Urinary bladder (tissue), 4 donors: ENCODE measurements around the gene BCL2L14. TPM values are rescaled to one million over a fixed set of nuclear protein-coding genes. Genes with fewer than 3 reads are reported as not detected.
A peak's percentile ranks its signal among the peaks of the same experiment; 100 is the strongest.

Source experiments
- DNase-seq: peaks from one replicate; pipeline ENCODE4 v3.0.0-alpha.2; 2015; ENCODE audit errors: extremely low spot score
- H3K27ac ChIP-seq: one replicate; pipeline ENCODE4 v1.5.1; 2013; ENCODE audit warnings: low read depth, mild to moderate bottlenecking, moderate library complexity
- H3K36me3 ChIP-seq: one replicate; pipeline ENCODE4 v1.6.1; 2013; ENCODE audit warnings: mild to moderate bottlenecking, moderate library complexity; ENCODE audit not compliant: insufficient read depth
- H3K4me1 ChIP-seq: one replicate; pipeline ENCODE4 v1.6.1; 2013; ENCODE audit warnings: mild to moderate bottlenecking, moderate library complexity; ENCODE audit not compliant: insufficient read depth
- H3K4me3 ChIP-seq: one replicate; pipeline ENCODE4 v1.5.1; 2013; ENCODE audit warnings: low read depth, low read length
- WGBS: extraction: QIAGEN DNeasy Blood & Tissue Kit; methylation state at CpG from one replicate; pipeline ENCODE4 v1.1.7; 2013; 5-methylcytosine and 5-hydroxymethylcytosine counted together
- polyA plus RNA-seq: library from polyadenylated mRNA; stranded (reverse); fragments of 200-250 nt; gene quantifications from one replicate; pipeline ENCODE4 v1.2.3, GENCODE V29; 2013
- total RNA-seq: library from RNA; depleted of rRNA; stranded (reverse); fragments of >200 nt; gene quantifications from one replicate; pipeline ENCODE4 v1.2.3, GENCODE V29; 2014
- donor health status: healthy with polysubstance abuse.
- donor health status: healthy.

The BCL2L14 gene, protein sequence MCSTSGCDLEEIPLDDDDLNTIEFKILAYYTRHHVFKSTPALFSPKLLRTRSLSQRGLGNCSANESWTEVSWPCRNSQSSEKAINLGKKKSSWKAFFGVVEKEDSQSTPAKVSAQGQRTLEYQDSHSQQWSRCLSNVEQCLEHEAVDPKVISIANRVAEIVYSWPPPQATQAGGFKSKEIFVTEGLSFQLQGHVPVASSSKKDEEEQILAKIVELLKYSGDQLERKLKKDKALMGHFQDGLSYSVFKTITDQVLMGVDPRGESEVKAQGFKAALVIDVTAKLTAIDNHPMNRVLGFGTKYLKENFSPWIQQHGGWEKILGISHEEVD
- total RNA-seq (3.4 TPM), polyA plus RNA-seq (0.63 TPM)

DNA sequence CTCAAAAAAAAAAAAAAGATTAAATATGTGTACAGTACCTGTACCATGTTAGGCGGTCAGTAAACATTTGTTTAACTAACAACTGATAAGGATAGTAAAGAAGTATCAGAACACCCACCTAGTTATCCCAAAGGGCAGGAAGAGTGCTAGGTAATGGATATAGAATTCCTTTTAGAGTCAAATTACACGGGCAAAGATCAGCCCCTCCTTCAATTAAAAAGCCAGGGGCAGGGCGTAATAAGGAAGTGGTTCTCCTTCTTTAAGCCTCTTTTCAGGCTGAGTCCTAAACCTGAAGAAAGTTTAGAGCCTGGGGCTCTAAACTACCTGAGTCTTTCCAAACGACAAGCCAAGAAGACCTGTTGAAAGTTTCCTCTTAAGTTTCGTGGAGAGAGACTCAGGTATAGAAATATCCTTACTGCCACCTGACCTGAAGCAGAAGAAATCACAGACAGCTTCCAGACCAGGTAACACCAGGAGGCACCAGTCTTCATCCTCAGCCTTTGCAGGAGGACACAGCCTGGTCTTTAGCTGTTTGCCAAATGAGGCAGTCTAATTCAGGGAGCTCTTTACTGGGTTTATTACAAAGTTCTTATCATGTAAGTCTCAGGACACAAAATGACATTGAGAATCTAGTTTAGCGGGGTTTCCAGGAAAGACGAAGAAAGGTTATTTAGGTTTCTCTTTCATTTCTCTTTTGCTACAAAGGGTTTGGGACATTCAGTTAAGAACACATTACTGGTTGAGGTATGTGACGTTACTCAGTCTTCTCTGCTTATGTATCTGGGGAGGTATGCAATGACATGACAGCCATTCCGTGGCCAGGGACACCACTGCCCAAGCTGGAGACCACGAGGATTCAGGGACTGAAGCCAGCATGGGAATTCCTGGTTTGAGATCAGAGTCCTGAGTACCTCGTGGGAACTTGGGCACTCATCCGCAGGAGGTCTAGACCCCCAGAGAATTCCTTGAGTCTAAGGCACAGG is at the start of gene BCL2L14:
Gene BCL2L14, plus strand, starts transcription at position 266 of the 983 bp plus-strand sequence. CDS start 8,367 bp downstream, outside the sequence.
- WGBS: 58% methylated on average over 12 of the region's 12 CpGs
- H3K36me3 ChIP-seq: no peaks in the 10 kb centered on the region
- DNase-seq: no peak
- H3K4me1 ChIP-seq: peaks cover 2% of the 10 kb centered on the region
- H3K27ac ChIP-seq: no peak within 1 kb of the TSS
- no peak within 1 kb of the TSS for H3K4me3 ChIP-seq

DNA sequence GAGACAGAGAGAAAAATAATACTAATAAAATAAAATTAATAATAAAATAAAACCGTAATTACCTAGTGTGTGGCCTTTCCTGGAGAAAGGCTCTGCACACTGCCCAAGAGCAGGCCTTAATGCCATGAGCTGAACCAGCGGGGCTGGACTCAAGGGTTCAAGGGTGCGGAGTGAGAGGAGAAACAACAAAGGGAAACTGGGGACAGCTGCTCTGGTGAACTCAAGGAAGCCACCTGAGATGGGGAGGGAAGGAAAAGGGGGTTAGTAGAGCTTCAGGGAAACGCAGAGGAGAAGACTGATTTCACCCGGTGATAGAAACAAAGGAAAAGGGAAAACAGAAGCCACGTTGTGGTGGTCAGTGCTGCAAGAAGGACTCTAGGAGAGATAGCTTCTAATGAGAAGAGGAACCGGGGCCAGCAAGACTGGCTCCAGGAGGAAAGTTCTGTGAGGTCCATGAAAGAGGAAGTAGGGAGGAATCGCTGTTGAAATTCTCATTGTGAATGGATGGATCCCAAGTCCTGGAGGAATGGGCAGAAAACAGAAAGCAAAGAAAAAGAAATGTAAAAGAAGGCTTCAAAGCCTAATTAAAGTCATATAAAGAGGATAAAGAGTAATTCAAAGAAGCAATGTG is 48.3 kb upstream of the BCL2L14 start:
- 89% methylated on average over 8 of the region's 8 CpGs for WGBS
- no peaks in the 10 kb centered on the region for H3K36me3 ChIP-seq
- DNase-seq: no peak
- H3K27ac ChIP-seq: no peak overlapping the region
- H3K4me3 ChIP-seq: no peak overlapping the region
- no peaks in the 10 kb centered on the region for H3K4me1 ChIP-seq

DNA sequence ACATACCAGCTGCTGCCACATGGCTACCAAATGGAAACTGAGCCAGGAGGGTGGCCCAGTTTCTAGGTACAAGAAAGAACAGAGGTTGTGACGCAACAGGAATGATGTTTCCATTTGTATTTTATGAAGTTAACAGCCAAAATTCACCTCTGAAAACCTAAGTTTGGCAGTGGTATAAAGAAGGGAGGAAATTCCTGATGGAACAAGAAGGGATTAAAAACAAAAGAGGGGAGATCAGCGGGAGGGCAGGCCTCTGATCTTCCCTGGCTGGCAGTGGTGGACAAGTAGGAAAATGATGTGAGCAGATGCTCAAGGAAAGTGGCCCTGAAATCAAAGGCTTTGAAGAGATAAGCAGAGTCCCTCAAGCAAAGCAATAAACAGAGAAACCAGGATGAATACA is 47.3 kb upstream of the BCL2L14 start:
- no peak overlapping the region for H3K4me3 ChIP-seq
- H3K27ac ChIP-seq: no peak overlapping the region
- WGBS: 45% methylated on average over 2 of the region's 2 CpGs
- no peak for DNase-seq
- H3K4me1 ChIP-seq: no peaks in the 10 kb centered on the region
- H3K36me3 ChIP-seq: no peaks in the 10 kb centered on the region

DNA sequence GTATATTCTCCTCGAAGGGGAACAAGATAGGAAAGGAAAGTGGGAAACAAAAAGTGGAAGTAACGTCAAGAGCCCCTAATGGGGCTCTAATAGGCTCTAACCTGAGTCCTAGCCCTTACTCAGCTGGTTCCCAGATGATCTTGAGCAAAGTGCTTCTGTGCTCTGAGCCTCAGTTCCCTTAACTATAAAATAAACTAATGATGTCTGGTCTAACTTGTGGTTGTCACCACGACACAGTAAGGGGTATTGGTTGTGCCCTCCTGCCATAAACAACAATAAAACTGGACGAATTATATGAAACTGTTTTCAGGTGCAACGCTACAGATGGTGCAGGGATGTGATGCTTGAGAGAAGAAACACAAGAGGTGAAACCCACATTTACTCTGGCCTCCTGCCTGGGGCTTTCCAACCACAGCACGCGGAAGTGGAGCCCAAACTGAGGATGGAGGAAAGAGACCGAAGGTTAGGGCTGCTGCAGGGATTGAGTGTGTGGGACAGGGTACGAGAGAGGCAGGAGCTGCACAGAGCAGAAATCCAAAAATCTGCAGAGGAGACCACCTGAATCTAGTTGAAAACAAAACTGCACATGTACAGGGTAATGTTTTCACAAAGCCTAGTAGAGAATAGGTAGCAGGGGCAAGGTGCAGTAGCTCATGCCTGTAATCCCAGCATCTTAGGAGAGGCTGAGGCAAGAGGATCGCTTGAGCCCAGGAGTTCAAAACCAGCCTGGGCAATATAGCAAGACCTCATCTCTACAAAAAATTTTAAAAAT is 45.6 kb upstream of the BCL2L14 start:
- no peaks in the 10 kb centered on the region for H3K36me3 ChIP-seq
- 79% methylated on average over 10 of the region's 10 CpGs for WGBS
- H3K4me3 ChIP-seq: no peak overlapping the region
- no peak overlapping the region for H3K27ac ChIP-seq
- DNase-seq: no peak
- no peaks in the 10 kb centered on the region for H3K4me1 ChIP-seq

DNA sequence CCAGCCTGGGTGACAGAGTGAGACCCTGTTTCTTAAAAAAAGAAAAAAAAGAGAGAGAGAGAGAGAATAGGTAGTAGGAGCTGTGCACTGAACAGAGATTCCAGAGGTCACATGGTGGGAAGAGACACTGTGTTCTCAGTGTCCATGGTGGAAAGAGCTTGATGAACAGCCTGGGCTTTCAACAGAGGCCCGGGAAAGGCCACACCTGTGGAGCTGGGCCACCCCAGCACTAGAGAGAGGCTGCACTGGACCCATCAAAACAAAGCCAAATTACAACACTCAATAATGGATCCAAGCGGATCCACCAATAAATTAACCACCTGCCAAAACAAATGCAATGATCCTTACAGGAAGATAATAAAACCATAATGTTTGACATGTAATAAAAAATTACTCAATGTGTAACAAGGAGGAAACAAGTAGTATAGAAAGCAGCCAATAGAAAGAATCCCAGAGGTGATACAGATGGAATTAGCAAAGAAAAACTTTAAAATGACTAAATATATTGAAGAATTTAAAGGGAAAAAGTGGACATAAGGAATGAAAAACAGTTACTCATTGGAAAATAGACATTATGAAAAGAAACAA is 44.8 kb upstream of the BCL2L14 start:
- Histone ChIP-seq H3K27ac (no peak overlapping the region), H3K36me3 (no peaks in the 10 kb centered on the region), H3K4me1 (no peaks in the 10 kb centered on the region), H3K4me3 (no peak overlapping the region)
- no peak for DNase-seq
- 71% methylated on average over 2 of the region's 2 CpGs for whole genome bisulfite sequencing

DNA sequence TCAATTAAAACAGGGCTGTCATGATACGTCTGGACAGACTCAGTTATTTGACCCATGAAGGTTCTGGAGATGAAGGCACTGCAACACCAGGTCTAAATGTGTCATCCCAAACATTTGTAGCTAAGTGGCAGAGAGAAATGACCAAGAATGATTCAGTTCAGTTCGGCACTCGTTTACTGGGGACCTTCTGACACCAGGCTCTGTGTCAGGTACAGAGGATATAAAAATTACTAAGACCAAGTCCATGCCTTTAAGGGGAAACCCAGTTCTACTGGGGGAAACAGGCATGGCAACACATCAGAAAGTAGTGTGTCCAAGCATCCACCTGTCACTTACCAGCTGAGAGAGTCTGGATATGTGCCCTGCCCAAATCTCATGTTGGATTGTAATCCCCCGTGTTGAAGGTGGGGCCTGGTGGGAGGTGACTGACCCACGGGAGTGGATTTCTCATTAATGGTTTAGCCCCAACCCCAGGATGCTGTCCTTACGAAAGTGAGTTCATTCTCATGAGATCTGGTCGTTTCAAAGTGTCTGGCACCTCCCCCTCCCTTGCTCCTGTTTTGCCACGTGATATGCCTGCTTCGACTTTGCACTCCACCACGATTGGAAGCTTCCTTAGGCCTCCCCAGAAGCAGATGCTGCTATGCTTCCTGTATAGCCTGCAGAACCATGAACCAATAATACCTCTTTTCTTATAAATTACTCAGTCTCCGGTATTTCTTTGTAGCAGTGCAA is 41.9 kb upstream of the BCL2L14 start:
- WGBS: 84% methylated on average over 11 of the region's 11 CpGs
- Histone ChIP-seq H3K36me3 (no peaks in the 10 kb centered on the region), H3K4me3 (no peak overlapping the region), H3K4me1 (no peaks in the 10 kb centered on the region), H3K27ac (no peak overlapping the region)
- no peak for DNase-seq

DNA sequence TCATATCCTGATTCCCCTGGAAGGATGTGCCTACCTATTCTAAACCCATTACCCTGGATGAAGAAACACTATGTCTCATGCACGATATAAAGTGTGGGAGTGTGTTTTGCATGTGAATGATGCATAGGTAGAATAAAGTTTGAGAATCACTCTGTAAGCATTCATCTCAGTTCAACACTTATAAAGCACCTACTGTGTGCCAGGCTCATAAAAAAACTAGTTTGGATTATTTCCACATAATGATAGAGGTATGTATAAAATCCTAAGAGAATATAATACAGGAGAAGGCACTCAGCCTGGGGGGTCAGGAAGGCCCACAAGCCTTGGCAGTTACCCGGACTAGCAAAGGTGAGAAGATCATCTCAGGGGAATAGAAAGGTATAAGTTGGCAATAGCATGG is 41.1 kb upstream of the BCL2L14 start:
- no peak overlapping the region for H3K27ac ChIP-seq
- no peak for DNase-seq
- H3K4me1 ChIP-seq: no peaks in the 10 kb centered on the region
- 94% methylated on average over 2 of the region's 2 CpGs for WGBS
- no peak overlapping the region for H3K4me3 ChIP-seq
- no peaks in the 10 kb centered on the region for H3K36me3 ChIP-seq

DNA sequence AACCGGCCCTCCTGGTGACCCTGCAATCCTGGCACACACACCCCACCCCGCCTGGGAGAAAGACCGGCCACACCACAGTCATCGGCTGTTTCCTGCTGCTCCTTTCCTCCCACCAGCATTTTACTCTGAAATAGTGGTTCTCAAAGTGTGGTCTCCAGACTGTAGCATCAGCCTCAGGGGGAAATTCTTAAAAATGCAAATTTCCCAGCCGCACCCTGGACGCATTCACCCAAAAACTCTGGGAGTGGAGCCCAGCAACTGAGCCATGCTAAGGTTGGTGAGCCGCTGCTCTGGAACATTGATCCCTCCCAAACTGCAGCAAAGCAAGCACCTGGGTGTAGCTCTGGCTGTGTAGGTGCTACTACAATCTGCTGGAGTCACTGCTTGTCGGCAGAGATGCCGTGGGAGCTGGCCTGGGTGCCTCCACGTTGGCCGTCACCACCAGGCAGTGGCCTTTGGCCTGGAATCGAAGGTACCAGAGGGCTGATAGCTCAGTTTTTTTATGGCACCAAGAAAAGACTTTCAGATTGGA is 38.4 kb upstream of the BCL2L14 start:
- Histone ChIP-seq H3K4me1 (no peaks in the 10 kb centered on the region), H3K4me3 (no peak overlapping the region), H3K27ac (no peak overlapping the region)

DNA sequence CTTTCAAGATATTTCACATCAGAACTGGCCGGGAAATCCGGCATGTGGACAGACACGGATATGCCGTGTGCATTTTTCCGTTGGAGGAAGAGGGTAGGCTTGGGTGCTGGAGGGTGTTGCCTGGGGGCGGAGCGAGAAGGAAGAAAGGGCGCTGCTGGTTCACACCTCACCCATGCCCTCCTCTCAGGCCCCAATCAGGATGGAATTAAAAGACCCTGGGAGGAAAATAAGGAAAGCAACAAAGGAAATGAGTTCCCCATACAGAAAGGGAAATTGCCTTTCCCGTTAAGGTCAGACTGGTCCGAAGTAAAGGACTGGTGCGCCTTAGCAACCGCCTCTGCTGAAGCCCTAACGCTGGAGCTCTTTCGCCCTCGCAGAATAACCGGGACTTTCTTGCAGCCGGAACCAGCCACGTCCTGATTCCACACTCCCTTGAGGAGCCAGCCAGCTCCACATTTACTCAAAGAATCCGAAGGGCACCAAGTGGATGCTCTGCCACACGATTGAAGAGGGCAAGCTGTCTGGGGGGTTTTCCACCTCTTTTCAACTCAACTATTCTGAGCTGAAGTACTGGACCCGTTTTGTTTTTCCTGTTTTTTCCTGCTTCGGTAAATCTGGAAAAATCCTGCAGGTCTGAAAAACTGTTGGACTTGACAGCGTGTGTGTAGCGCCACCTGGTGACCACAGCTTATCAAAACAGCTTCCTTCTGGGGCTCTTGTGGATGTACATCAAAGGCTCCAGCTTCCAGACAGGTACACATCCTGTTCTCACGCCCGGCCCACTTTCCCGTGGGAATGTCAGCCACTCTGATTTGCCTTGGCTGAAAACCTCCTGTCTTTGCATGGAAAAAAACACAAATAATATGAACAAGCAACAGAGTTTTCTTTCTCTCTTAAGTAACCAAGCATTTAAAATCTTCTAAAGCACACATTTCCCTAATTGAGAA is 37.6 kb upstream of the BCL2L14 start:
- peak overlapping the region; percentile 22 for H3K4me3 ChIP-seq
- peak overlapping the region; percentile 27 for H3K27ac ChIP-seq
- H3K36me3 ChIP-seq: no peaks in the 10 kb centered on the region
- peak; percentile 71 for DNase-seq
- no peaks in the 10 kb centered on the region for H3K4me1 ChIP-seq
- WGBS: 4% methylated on average over 27 of the region's 27 CpGs

More for the DNA sequence above, 38.4 kb upstream of the BCL2L14 start:
- 81% methylated on average over 12 of the region's 12 CpGs for WGBS
- H3K36me3 ChIP-seq: no peaks in the 10 kb centered on the region
- no peak for DNase-seq

DNA sequence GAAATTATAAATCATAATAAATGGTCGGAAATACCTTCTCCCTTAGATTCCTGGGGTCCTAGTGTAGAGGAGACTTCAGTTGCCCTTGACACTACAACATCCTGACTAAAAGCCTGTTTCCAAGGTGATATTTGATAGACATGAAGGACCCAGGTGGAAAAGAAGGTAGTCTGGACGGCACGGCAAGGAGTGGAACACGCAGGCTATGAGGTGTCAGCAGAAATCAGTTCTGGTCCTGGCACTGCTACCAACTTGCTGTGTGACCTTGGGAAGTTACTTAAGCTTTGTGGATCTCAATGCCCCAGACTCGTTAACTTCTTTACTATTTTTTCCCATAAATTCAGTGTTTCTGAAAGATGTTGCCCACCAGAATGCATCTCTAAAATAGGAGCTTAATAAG is 36.9 kb upstream of the BCL2L14 start:
- WGBS: 51% methylated on average over 5 of the region's 5 CpGs
- H3K4me3 ChIP-seq: no peak overlapping the region
- no peak overlapping the region for H3K27ac ChIP-seq
- no peak for DNase-seq
- H3K4me1 ChIP-seq: no peaks in the 10 kb centered on the region
- H3K36me3 ChIP-seq: no peaks in the 10 kb centered on the region

DNA sequence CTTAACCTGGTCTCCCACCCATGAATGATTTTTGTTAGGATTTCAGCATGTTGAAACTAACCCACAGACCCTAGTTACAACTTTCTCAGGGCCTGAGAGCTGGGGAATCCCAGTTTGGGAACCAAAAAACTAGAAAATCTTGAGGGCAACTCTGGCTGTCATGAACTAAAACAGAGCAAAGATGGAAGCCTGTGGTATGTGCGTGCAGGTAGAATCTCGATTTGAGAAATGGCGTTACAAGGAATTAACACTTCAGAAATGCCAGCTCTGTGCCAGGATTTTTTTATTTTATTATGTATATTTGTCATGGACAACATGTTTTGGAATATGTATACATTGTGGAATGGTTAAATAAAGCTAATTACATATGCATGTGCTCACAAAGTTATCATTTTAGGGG is 36.4 kb upstream of the BCL2L14 start:
- WGBS: 90% methylated on average over 3 of the region's 3 CpGs
- Histone ChIP-seq H3K4me3 (no peak overlapping the region), H3K27ac (no peak overlapping the region), H3K4me1 (no peaks in the 10 kb centered on the region), H3K36me3 (no peaks in the 10 kb centered on the region)
- DNase-seq: no peak
